ENCODE measurements around the gene ADAMTS13. TPM values are rescaled to one million over a fixed set of nuclear protein-coding genes. Genes with fewer than 3 reads are reported as not detected.

The ADAMTS13 gene
- total and polyA plus RNA-seq, 2 donors (not counting 1 experiment from before 2014, with no cell fraction given): 0.78 to 3.1 TPM

GRCh38 chr9:133443982-133444381 is 21.8 kb downstream of the ADAMTS13 start:
- H3K4me2 ChIP-seq (ENCODE audit: extremely low read depth, insufficient read depth, low read length): no peak overlapping the region
- DNase-seq (ENCODE audit: low read depth in 2 of 2): peak in 1 of 2 donors; percentile 46
- no peak overlapping the region for H2AFZ ChIP-seq (ENCODE audit: low read length)
- no peaks in the 10 kb centered on the region for H4K20me1 ChIP-seq (ENCODE audit: control insufficient read depth, extremely low read depth, insufficient read depth, low read length)
- H3K9ac ChIP-seq (ENCODE audit: insufficient read depth, low read length): no peak overlapping the region
- no peaks in the 10 kb centered on the region for H3K9me3 ChIP-seq (ENCODE audit: control insufficient read depth, insufficient read depth, low read depth, low read length)
- no peaks in the 10 kb centered on the region for H3K79me2 ChIP-seq (ENCODE audit: control insufficient read depth, insufficient read depth, low read length)
- no peak overlapping the region for H3K27ac ChIP-seq (ENCODE audit: insufficient read depth, low read length)
- H3K36me3 ChIP-seq (ENCODE audit: control insufficient read depth, insufficient read depth, low read length): no peaks in the 10 kb centered on the region
- H3K4me3 ChIP-seq (replicated peaks in 1 of 4; ENCODE audit: control extremely low read depth in 1 of 4, insufficient read depth in 1 of 4, low read depth in 3 of 4, low read length in 4 of 4): no peak overlapping the region
- no peak for TF ChIP-seq CTCF (conservative IDR thresholded peaks at IDR 0.05 in 1 of 2, IDR thresholded peaks at IDR 0.05 in 1 of 2; ENCODE audit: low read depth in 1 of 2, low read length in 2 of 2)
- no peak for TF ChIP-seq EZH2 (IDR thresholded peaks at IDR 0.05; ENCODE audit: low read length, missing control alignments)
- no peaks in the 10 kb centered on the region for H3K4me1 ChIP-seq (ENCODE audit: control insufficient read depth, extremely low read depth, insufficient read depth, low read length)
- H3K27me3 ChIP-seq (ENCODE audit: control insufficient read depth, insufficient read depth, low read length): no peaks in the 10 kb centered on the region

GRCh38 chr9:133445293-133445969 is 23.3 kb downstream of the ADAMTS13 start:
- H3K9ac ChIP-seq (ENCODE audit: insufficient read depth, low read length): no peak overlapping the region
- no peaks in the 10 kb centered on the region for H3K36me3 ChIP-seq (ENCODE audit: control insufficient read depth, insufficient read depth, low read length)
- H3K27ac ChIP-seq (ENCODE audit: insufficient read depth, low read length): no peak overlapping the region
- H3K27me3 ChIP-seq (ENCODE audit: control insufficient read depth, insufficient read depth, low read length): no peaks in the 10 kb centered on the region
- H3K79me2 ChIP-seq (ENCODE audit: control insufficient read depth, insufficient read depth, low read length): no peaks in the 10 kb centered on the region
- H3K4me2 ChIP-seq (ENCODE audit: extremely low read depth, insufficient read depth, low read length): no peak overlapping the region
- no peak overlapping the region for H3K4me3 ChIP-seq (replicated peaks in 1 of 4; ENCODE audit: control extremely low read depth in 1 of 4, insufficient read depth in 1 of 4, low read depth in 3 of 4, low read length in 4 of 4)
- no peaks in the 10 kb centered on the region for H3K4me1 ChIP-seq (ENCODE audit: control insufficient read depth, extremely low read depth, insufficient read depth, low read length)
- no peak for TF ChIP-seq CTCF (conservative IDR thresholded peaks at IDR 0.05 in 1 of 2, IDR thresholded peaks at IDR 0.05 in 1 of 2; ENCODE audit: low read depth in 1 of 2, low read length in 2 of 2)
- no peak for TF ChIP-seq EZH2 (IDR thresholded peaks at IDR 0.05; ENCODE audit: low read length, missing control alignments)
- no peaks in the 10 kb centered on the region for H3K9me3 ChIP-seq (ENCODE audit: control insufficient read depth, insufficient read depth, low read depth, low read length)
- no peak overlapping the region for H2AFZ ChIP-seq (ENCODE audit: low read length)
- no peaks in the 10 kb centered on the region for H4K20me1 ChIP-seq (ENCODE audit: control insufficient read depth, extremely low read depth, insufficient read depth, low read length)
- no peak for DNase-seq (ENCODE audit: low read depth in 2 of 2)

- H3K79me2 ChIP-seq (ENCODE audit: control insufficient read depth, insufficient read depth, low read length): no peaks in the 10 kb centered on the region
- H3K4me3 ChIP-seq (replicated peaks in 1 of 4; ENCODE audit: control extremely low read depth in 1 of 4, insufficient read depth in 1 of 4, low read depth in 3 of 4, low read length in 4 of 4): no peak overlapping the region
- no peaks in the 10 kb centered on the region for H3K36me3 ChIP-seq (ENCODE audit: control insufficient read depth, insufficient read depth, low read length)
- no peak for DNase-seq (ENCODE audit: low read depth in 2 of 2)
- H2AFZ ChIP-seq (ENCODE audit: low read length): no peak overlapping the region
- H4K20me1 ChIP-seq (ENCODE audit: control insufficient read depth, extremely low read depth, insufficient read depth, low read length): no peaks in the 10 kb centered on the region
- no peak overlapping the region for H3K9ac ChIP-seq (ENCODE audit: insufficient read depth, low read length)
- H3K27ac ChIP-seq (ENCODE audit: insufficient read depth, low read length): no peak overlapping the region
- no peak overlapping the region for H3K4me2 ChIP-seq (ENCODE audit: extremely low read depth, insufficient read depth, low read length)
- no peaks in the 10 kb centered on the region for H3K9me3 ChIP-seq (ENCODE audit: control insufficient read depth, insufficient read depth, low read depth, low read length)
- TF ChIP-seq CTCF (conservative IDR thresholded peaks at IDR 0.05 in 1 of 2, IDR thresholded peaks at IDR 0.05 in 1 of 2; ENCODE audit: low read depth in 1 of 2, low read length in 2 of 2) (no peak), EZH2 (IDR thresholded peaks at IDR 0.05; ENCODE audit: low read length, missing control alignments) (no peak)
- H3K27me3 ChIP-seq (ENCODE audit: control insufficient read depth, insufficient read depth, low read length): no peaks in the 10 kb centered on the region
- no peaks in the 10 kb centered on the region for H3K4me1 ChIP-seq (ENCODE audit: control insufficient read depth, extremely low read depth, insufficient read depth, low read length)
Observed at GRCh38 chr9:133448487-133448972, 26.4 kb downstream of the ADAMTS13 start.
